Measurements from ENCODE around the gene FAM186B.

- TF ChIP-seq CTCF (IDR thresholded peaks at IDR 0.05; ENCODE audit: borderline replicate concordance, extremely low read depth, low read length, poor library complexity, severe bottlenecking), result no peak
- TF ChIP-seq EZH2 (IDR thresholded peaks at IDR 0.05; ENCODE audit: borderline replicate concordance, low read depth, low read length, severe bottlenecking), result no peak
Measured at GRCh38 chr12:49633703-49634345, 28.4 kb upstream of the FAM186B start.
